ENCODE measurements around the gene NUP62.

GRCh38 chr19:49949742-49950589 lies 20.7 kb upstream of the NUP62 start:
- TF ChIP-seq POLR2AphosphoS5 (IDR thresholded peaks at IDR 0.05; ENCODE audit: low read depth, low read length), result no peak
- TF ChIP-seq POLR2A (IDR thresholded peaks at IDR 0.05; ENCODE audit: low read depth, low read length), result no peak
- TF ChIP-seq TAF1 (IDR thresholded peaks at IDR 0.05; ENCODE audit: borderline replicate concordance, low read depth, low read length), result no peak
